ACC112 (cell line): Measurements from ENCODE around the gene ACOT11.

Experiments
- H2AFZ ChIP-seq: fragments of 200-600 bp; sonication (generic); one replicate; pipeline ENCODE4 v1.6.0; 2017; ENCODE audit warnings: antibody characterized with exemption, low read length; ENCODE audit not compliant: unreplicated experiment
- H3K27ac ChIP-seq: fragments of 200-600 bp; sonication (generic); 2 replicates; pipeline ENCODE4 v1.5.1; 2014; ENCODE audit warnings: low read depth, mild to moderate bottlenecking, antibody characterized with exemption, low read length, moderate library complexity
- H3K27me3 ChIP-seq: fragments of 200-600 bp; sonication (generic); 2 replicates; pipeline ENCODE4 v1.6.1; 2014; ENCODE audit warnings: mild to moderate bottlenecking, antibody characterized with exemption, low read length, moderate library complexity, mixed read lengths; ENCODE audit not compliant: insufficient read depth
- H3K36me3 ChIP-seq: fragments of 200-600 bp; sonication (generic); 2 replicates; pipeline ENCODE4 v1.6.1; 2016; ENCODE audit warnings: mild to moderate bottlenecking, antibody characterized with exemption, low read length, moderate library complexity, mixed read lengths; ENCODE audit not compliant: insufficient read depth
- H3K4me1 ChIP-seq: fragments of 200-600 bp; sonication (generic); one replicate; pipeline ENCODE4 v1.6.1; 2016; ENCODE audit warnings: low read length, mixed read lengths; ENCODE audit not compliant: insufficient read depth, unreplicated experiment, control insufficient read depth
- H3K4me3 ChIP-seq: fragments of 200-600 bp; sonication (generic); 2 replicates; pipeline ENCODE4 v1.5.1; 2014; ENCODE audit warnings: mild to moderate bottlenecking, low read depth, low read length
- H3K79me2 ChIP-seq: fragments of 200-600 bp; sonication (generic); one replicate; pipeline ENCODE4 v1.6.0; 2016; ENCODE audit warnings: low read length; ENCODE audit not compliant: control insufficient read depth, unreplicated experiment, insufficient read depth

Gene ACOT11

DNA sequence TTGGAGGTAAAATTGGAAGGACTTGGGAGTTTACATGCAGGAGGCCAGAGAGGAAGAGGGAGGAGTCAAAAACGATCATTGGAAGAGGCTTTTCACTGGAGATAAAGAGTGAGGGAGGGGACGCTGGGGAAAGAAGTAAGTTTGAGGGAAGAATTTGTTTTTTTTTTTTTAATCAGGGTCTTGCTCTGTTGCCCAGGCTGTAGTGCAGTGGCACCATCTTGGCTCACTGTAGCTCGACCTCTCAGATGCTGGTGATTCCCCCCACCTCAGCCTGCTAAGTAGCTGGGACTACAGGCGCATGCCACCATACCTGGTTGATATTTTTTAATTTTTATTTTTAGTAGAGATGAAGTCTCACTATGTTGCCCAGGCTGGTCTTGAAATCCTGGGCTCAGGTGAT lies 92.3 kb downstream of the ACOT11 start:
- no peaks in the 10 kb centered on the region for H3K79me2 ChIP-seq
- H2AFZ ChIP-seq: no peak overlapping the region

DNA sequence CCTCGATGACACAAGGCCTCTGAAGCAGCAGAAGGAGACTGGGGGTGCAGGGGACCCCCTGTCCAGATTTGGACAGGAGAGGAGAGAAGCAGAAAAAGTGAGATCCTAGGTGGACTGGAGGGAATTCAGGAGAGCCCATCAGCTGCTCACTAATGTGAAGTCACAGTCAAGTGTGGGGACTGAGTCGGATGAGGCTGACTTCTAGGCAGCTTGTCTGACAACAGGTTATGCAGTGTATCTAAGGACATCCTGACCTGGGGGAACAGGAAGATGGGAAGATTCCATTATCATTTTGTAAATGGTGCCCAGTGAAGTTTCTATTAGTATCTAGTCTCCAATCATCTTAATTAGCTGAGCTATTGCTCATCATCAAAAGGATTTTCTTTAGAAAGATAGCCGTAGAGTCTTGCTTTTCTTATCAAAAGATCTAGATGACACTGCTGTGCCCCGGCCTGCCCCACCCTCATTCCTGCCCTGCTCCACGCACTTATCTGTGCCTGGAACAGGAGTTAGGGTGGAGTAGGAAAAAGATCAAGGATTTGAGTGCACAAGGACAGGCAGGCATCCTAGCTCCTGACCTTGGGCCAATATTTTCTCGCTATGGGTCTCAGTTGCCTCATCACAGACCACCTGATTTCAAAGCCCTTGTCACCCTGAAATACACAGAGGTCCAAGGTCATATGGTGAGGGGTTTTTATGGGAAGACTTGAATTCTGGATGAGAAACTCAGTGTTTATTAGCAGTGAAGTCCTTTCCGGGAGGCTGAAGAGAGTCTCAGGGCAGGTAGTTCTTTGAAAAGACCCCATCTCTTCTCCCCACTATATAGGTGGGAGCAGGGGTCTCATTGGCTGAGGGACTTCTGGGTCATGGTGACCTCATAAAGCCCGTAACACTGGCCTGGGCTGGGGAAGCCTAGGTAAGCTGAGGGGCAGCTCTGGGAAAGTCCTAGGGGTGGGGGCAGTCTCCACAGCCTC lies 93.1 kb downstream of the ACOT11 start, which contains the start of gene MROH7:
Gene MROH7 (plus strand): TSS at position 924 of the 974 bp plus-strand sequence. CDS start 11,141 bp downstream, outside the sequence.
- Histone ChIP-seq H3K4me3 (no peak within 1 kb of the TSS), H3K36me3 (no peaks in the 10 kb centered on the region), H2AFZ (no peak within 1 kb of the TSS), H3K27me3 (peaks cover 18% of the 10 kb centered on the region; the same call in 1 of the 2 replicates), H3K4me1 (no peaks in the 10 kb centered on the region), H3K27ac (no peak within 1 kb of the TSS), H3K79me2 (no peaks in the 10 kb centered on the region)

More for the DNA sequence above, 92.3 kb downstream of the ACOT11 start:
- H3K36me3 ChIP-seq: no peaks in the 10 kb centered on the region
- H3K27ac ChIP-seq: no peak overlapping the region
- no peak overlapping the region for H3K4me3 ChIP-seq
- H3K4me1 ChIP-seq: no peaks in the 10 kb centered on the region
- H3K27me3 ChIP-seq: peaks cover 17% of the 10 kb centered on the region; the same call in 1 of the 2 replicates

DNA sequence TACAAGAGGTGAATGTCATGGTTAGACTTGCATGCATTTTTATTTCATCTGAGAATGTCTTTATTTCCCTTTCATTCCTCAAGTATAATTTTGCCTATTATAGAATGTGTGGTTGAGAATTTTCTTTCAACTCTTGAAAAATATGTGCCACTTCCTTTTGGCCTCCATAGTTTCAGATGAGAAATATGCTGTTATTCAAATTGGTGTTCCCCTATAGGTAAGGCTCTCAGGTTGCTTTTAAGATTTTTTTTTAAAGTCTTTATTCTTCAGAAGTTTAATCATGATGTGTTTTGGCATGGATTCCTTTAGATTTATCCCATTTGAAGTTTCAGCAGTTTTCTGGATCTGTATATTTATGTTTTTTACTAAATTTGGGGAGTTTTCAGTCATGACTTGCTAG lies 95.7 kb downstream of the ACOT11 start:
- Histone ChIP-seq H3K4me1 (no peaks in the 10 kb centered on the region), H3K27me3 (peaks cover 28% of the 10 kb centered on the region; the same call in 1 of the 2 replicates), H3K79me2 (no peaks in the 10 kb centered on the region), H2AFZ (no peak overlapping the region), H3K36me3 (no peaks in the 10 kb centered on the region), H3K27ac (no peak overlapping the region), H3K4me3 (no peak overlapping the region)

DNA sequence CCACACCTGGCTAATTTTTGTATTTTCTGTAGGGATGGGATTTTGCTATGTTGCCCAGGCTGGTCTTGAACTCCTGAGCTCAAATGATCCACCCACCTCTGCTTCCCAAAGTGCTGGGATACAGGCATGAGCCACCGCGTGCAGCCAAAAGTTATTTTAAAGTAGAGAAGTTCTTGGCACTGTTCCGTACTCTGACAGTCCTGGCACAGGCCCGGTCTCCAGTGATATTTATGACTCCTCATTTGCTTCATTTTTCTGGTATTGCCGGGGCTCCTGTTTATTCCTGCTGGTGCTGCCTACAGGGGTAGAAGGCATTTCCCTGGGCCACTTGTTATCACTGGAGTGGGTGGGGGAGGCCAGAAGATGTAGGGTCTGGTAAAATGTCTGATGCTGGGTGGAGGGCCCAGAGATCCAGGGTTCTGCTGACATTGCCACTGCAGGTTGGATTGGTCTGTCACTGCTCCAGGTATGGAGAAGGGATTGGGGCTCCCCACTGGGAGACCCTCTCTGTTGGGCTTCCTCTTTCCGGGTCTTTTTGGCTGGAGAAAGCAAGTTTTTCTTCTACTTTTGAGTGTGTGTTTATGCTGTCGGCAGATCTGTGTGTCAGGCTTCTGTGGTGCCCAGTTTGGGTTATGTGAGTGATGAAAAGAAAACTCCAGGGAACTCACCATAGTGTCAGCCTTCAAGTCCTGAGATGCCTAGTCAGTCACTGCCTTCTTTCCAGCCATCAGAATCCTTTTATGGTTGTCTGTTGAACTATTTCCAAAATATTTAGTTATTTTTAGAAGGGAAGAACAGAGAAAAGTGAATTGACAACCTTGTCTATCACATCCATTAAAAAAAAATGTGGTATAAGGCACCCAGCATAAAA lies 98.0 kb downstream of the ACOT11 start:
- Histone ChIP-seq H3K36me3 (no peaks in the 10 kb centered on the region), H3K79me2 (no peaks in the 10 kb centered on the region), H2AFZ (no peak overlapping the region), H3K4me3 (no peak overlapping the region), H3K27ac (no peak overlapping the region), H3K27me3 (peaks cover 46% of the 10 kb centered on the region), H3K4me1 (no peaks in the 10 kb centered on the region)

DNA sequence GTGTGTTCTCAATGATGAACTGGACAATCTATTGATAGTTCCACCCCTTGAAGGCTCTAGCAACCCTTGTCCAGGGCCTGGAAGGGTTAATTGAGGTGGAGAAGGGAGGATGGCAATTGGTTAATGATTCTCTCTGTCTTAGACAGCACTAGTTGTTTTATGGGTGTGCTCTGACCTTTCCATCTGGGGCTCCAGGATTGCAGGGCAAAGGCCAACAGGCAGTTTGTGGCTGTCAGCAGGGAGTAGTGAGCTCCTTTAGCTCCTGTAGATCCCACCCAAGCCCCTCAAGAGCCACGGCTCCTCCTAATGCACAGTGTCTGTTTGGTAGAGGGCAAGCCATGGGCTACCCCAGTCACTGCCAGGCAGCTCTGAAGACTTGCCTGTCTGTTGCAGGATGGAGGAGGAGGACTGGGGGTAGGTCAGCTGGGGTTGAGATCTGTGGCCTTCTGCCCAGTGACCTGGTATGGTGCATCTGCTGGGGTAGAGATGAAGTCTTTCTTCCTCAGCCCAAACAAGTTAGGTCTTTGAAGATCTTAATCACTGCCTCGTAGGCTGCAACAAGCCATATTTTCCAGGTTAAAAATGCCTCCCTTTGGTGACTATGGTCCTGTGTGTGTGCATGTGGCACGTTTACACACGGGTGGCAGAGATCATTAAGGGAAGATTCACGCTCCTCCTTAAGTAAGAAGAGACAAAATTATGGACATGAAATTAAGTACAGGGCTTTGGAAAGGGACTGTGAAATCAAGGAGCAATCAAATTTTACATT lies 101.3 kb downstream of the ACOT11 start:
- H3K27me3 ChIP-seq: peaks cover 46% of the 10 kb centered on the region
- no peak overlapping the region for H3K27ac ChIP-seq
- no peak overlapping the region for H3K4me3 ChIP-seq
- H3K36me3 ChIP-seq: no peaks in the 10 kb centered on the region
- H3K79me2 ChIP-seq: no peaks in the 10 kb centered on the region
- no peaks in the 10 kb centered on the region for H3K4me1 ChIP-seq
- no peak overlapping the region for H2AFZ ChIP-seq

DNA sequence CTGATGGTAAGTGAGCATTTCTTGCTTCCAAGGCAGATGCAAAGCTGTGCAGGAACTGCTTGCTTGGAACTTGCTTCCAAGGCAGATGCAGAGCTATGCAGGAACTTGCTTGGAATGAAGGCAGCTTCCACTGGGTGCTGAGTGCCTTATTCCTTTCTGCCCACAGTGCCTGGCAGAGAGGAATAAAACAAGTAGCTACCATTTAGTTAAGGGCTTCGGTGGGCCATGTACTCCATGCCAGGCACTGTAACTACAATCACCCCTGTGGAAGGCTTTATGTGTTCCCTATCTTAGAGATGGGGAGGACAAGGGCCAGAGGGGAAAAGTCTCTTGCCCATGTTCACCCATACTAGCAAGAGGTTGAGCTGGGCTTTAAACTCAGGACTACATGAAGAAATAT lies 101.9 kb downstream of the ACOT11 start:
- Histone ChIP-seq H3K27me3 (peaks cover 46% of the 10 kb centered on the region), H3K4me1 (no peaks in the 10 kb centered on the region), H2AFZ (no peak overlapping the region), H3K27ac (no peak overlapping the region), H3K79me2 (no peaks in the 10 kb centered on the region), H3K36me3 (no peaks in the 10 kb centered on the region), H3K4me3 (no peak overlapping the region)

DNA sequence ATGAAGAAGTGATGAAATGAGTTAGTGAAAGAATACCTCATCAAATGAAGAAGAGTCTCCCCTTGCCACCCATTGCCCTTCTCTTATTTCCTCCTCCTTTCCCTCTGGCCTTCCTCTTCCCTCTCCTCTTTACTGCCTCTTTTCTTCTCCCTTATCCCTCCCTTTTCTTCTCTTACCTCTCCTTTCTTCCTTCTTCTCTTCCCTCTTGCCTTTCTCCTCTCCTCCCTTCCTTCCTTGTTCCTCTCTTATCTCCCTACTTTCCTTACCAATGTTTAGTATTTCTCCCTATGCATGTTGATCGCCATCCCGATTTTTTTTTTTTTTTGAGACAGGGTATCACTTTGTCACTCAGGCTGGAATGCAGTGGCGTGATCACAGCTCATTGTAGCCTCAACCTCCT lies 102.4 kb downstream of the ACOT11 start:
- H2AFZ ChIP-seq: no peak overlapping the region
- H3K79me2 ChIP-seq: no peaks in the 10 kb centered on the region
- H3K27ac ChIP-seq: no peak overlapping the region
- H3K36me3 ChIP-seq: no peaks in the 10 kb centered on the region
- H3K27me3 ChIP-seq: peaks cover 46% of the 10 kb centered on the region
- no peak overlapping the region for H3K4me3 ChIP-seq
- H3K4me1 ChIP-seq: no peaks in the 10 kb centered on the region

DNA sequence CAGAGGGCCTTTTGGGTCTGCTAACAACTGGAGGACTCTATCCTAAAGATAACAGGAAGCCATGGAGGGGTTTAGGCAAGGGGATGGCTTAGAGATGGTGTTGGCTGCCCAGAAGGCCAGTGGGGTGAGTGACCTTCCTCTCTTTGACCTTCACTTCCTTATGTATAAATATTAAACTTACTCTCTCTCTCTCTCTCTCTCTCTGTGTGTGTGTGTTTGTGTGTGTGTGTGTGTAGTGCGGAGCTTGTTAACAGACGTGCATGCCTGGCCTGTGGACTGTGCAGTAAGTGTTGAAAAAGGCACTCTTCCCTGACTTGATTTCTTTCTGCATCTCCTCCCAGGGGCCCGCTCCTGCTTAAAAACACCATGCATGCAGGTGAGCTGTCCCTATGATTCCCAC lies 103.6 kb downstream of the ACOT11 start:
- H3K36me3 ChIP-seq: no peaks in the 10 kb centered on the region
- no peak overlapping the region for H3K4me3 ChIP-seq
- H3K27ac ChIP-seq: no peak overlapping the region
- H2AFZ ChIP-seq: no peak overlapping the region
- no peaks in the 10 kb centered on the region for H3K79me2 ChIP-seq
- no peaks in the 10 kb centered on the region for H3K4me1 ChIP-seq
- H3K27me3 ChIP-seq: peaks cover 37% of the 10 kb centered on the region

DNA sequence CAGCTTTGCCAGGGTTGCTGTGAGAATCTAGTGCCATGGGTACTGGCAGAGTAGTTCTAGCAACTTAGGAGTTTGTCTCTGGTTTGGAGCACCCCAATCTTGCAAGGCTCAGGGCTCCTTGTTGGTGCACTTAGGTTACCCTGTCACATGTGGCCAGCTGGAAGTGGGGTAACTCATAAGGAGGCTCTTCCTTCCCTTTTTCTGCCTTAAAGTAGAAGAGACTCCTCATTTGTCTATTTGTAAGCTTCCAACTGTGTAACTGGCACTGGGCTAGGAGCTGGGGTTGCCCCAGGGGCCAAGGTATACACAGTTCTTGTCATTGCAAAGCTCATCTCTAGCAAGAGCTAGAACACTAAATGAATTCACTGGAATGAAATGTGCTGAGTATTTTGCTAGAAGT lies 104.1 kb downstream of the ACOT11 start:
- H3K79me2 ChIP-seq: no peaks in the 10 kb centered on the region
- H3K36me3 ChIP-seq: no peaks in the 10 kb centered on the region
- peaks cover 33% of the 10 kb centered on the region for H3K27me3 ChIP-seq
- no peak overlapping the region for H3K27ac ChIP-seq
- no peak overlapping the region for H2AFZ ChIP-seq
- H3K4me3 ChIP-seq: no peak overlapping the region
- H3K4me1 ChIP-seq: no peaks in the 10 kb centered on the region

DNA sequence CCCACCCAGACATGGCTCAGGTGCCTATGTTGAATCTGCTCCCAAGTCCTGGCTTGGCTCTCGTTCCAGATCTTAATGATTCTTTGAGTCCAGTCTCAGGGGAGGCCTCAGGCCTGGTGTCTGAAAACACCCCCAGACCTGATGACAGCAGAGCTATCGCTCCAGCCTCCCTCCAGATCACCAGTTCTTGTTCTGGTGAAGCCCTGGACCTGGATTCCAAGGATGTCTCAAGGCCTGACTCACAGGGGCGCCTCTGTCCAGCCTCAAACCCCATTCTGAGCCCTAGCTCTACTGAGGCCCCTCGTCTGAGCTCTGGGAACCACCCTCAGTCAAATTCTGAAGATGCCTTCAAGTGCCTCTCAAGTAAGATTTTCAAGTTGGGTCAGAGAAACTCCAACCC lies 105.0 kb downstream of the ACOT11 start:
- no peaks in the 10 kb centered on the region for H3K79me2 ChIP-seq
- H3K4me3 ChIP-seq: no peak overlapping the region
- no peaks in the 10 kb centered on the region for H3K36me3 ChIP-seq
- H2AFZ ChIP-seq: no peak overlapping the region
- H3K27ac ChIP-seq: no peak overlapping the region
- H3K4me1 ChIP-seq: no peaks in the 10 kb centered on the region
- peaks cover 33% of the 10 kb centered on the region for H3K27me3 ChIP-seq
